D341Med (cell line): Measurements from ENCODE around the gene RELL2.
A peak's percentile ranks its signal among the peaks of the same experiment; 100 is the strongest.
"Not testable (repeated sequence)": the region's sequence is repeated elsewhere in the genome, so short reads cannot be mapped to it uniquely, and the experiment has no call there.

ENCODE experiments used
- DNase-seq: peaks from one replicate; pipeline ENCODE4 v3.0.0; 2012; ENCODE audit warnings: low spot score

Gene RELL2, protein sequence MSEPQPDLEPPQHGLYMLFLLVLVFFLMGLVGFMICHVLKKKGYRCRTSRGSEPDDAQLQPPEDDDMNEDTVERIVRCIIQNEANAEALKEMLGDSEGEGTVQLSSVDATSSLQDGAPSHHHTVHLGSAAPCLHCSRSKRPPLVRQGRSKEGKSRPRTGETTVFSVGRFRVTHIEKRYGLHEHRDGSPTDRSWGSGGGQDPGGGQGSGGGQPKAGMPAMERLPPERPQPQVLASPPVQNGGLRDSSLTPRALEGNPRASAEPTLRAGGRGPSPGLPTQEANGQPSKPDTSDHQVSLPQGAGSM

DNA sequence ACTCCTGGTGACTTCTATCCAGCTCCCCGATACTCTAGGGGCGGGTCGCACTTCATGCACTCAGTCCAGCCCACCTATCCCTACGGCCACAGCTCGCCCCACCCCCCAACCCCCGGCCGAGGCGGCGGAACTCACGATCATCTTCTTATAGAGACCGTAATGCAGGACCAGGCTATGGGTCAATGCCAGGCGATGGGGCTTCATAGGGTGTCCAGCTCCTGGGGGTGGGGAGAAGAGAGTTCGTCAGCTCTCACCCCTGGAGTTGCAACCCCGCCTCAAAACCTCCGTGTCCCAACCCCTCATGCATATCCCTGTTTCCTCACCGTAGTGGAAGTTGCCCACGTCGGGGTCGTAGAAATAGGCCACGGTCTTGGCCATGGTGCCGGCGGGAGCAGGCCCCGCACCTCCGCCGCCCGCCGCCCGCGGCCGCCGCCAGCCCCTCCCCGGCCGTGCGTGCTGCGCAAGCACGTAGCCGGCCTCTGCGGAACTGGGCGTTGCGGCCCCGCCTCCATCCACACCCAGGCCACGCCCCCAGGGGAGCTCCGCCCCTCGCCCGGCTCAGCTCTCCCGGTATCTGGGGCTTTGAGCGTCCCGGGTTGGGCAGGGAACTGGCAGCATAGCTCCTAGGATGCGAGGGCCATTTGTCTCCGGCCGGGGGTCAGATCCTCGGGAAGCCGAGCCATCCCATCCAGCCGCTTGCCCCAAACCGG is at the start of gene RELL2, which contains the start of gene HDAC3:
RELL2 (plus strand) TSS at position 585 of the 710 bp plus-strand sequence. CDS start 1,229 bp downstream, outside the sequence.
HDAC3 (minus strand) TSS at position 437 of the 710 bp plus-strand sequence; CDS start at position 378, 59 bp downstream.
- peak; percentile 98 for DNase-seq

DNA sequence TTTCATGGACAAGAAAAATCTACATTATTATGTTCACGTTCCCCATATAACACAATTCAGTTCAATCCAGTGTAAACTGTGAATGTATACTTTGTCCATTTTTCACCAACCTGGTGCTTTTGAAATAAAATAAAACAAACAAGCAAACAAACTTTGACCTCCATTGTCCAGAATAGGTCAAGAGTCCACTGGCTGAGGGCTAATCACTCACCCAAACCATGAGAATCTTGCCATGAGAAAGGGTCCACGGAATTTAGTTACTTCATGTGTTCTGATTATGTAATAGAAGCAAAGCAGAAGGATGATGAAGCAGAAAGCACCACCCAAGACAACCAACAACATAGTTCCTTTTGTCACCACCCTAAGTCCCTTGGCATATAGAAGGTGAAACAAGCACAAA is 46.7 kb upstream of the RELL2 start:
- no peak for DNase-seq

DNA sequence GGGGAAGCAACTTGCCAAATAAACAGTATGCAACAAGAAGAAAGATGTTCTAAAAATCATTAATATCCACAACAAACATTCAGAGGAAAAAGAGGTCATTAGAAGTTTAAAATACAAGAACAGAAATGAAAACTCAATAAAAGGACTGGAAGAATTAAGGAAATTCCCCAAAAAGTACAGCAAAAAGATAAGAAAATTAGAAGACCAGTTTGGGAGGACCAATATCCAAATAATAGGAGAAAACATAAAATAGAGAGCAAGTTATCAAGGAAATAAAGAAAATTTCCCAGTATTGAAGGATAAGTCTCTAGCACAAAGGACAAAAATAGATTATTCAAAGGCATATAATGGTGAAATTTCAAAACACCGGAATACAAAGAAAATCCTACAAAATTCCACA is 39.9 kb upstream of the RELL2 start:
- no peak for DNase-seq

DNA sequence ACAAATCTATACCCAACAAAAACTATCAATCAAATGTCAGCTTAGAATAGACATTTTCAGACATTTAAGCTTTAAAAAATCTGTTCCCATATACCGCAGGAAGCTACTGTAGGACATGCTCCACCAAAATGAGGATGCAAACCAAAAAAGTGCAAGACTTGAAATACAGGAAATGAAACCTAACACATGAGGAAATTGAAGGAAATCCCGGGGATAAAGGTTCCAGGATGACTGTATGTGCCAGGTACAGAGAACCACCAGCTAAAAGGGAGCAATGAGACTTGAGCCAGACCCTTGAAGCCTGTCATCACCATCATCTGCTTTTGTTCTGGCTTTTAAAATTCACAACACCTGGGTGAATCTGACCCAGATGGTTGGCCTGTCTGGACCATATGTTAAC is 39.4 kb upstream of the RELL2 start:
- DNase-seq, result no peak

DNA sequence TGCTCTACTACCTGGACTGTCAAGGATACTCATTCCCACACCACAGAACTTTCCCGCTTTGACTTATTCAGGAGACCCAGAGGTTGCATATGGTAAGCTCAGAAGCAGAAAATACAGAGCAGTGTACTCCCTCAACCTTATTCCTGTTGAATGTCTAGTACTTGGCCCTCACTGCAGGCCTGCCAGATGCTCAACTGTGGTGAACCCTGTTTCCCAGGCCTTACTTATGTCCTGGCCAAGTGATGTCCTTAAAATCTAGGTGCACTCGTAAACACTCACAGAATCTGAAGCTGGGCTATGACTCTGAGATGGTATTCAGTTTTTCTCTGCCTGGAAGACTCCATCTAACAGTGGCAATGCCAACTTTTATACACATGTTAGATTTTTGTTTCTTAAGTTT is 39.0 kb upstream of the RELL2 start:
- no peak for DNase-seq

DNA sequence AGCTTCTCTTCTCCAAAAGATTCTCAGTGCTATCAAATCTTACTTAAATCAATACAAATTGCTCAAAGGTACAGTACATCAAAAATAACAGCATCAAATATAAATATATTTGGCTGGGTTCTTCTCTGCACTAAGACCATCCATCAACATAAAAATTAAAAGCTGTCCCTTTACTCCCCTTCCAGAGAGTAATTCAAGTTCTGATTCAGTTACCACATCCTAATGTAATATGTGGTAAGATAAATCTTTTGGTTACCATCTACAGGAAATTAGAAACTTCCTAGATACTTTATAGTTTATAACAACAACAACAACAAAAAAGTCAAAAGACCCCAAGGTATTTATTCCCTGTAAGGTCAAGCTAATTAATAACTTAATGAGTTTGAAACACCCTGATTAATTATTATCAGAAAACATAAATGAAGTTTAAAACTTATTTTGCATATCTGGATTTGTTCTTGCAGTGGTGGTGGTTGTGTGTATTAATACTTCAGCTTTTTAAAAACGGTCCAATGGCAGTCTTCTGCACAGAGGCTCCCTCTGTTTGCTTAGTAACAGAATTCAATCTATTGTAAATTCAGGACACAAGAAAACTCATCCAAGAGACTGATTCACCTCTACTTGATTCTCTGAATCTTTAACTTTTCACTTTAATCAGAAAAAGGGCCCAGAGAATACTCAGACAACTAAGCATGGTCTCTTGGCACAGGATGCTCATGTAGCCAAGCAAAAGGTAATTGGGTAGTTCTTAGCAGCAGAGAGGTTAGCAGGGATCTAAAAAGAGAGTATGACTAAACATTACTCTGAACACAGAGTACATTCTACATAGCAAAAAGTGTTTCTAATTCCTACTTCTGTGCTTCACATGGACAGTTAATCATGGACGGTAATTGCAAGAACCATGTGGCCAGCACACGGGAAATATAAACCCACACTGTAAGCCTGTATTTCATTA is 38.1 kb upstream of the RELL2 start:
- no peak for DNase-seq

DNA sequence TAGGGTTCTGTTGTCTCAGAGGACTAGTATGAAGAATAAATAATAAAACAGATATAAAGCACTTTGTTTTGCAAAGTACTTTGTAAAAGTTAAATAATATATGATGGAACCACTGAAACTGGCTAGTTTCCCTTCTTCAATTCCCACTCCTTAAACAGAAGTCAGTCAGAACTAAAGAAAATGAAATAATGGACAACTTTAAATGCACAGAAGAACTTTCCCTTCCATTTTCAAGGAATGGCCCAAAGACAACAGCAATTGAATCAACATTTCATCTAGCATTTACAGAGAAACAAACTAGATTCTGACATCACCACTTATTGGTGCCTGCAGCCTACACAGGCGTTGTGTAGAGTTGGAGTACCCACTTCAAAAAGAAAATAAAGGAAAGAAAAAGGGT is 34.2 kb upstream of the RELL2 start:
- DNase-seq, result no peak

DNA sequence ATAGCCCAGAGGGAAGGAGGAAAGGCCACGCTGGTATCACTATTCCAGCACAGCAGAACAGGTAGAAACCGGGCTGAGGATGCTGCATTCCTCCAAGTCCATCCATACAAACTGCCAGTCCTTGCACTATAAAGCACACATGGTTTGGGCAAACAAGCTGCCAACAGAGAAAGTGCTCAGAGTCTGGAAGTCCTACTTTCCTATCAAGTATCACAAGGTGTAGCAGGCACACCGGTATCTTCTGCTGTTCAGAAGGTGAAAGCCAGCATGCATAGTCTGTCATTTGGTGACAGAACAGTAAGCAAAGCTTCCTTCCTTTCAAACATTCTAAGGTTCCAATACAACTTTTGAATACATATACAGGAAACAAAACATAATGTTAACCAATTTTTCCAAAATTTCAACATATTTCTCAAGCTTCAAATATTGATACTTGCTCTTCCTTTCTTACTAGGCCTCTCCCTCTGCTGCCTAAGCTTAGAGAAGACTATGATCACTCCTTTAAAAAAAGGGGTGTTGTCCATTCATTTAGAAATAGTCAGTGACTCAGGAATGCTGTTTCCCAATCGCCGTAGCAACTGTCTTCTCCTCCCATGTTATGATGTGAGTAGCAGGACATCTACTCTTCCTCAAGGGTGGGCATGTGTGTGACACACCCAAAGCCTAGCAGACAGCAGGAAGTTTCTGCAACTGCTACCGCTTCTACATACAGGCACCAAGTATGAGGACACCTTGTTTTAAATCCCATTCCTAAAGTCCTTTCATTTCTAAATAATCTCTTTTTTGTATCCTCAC is 32.7 kb upstream of the RELL2 start:
- no peak for DNase-seq

DNA sequence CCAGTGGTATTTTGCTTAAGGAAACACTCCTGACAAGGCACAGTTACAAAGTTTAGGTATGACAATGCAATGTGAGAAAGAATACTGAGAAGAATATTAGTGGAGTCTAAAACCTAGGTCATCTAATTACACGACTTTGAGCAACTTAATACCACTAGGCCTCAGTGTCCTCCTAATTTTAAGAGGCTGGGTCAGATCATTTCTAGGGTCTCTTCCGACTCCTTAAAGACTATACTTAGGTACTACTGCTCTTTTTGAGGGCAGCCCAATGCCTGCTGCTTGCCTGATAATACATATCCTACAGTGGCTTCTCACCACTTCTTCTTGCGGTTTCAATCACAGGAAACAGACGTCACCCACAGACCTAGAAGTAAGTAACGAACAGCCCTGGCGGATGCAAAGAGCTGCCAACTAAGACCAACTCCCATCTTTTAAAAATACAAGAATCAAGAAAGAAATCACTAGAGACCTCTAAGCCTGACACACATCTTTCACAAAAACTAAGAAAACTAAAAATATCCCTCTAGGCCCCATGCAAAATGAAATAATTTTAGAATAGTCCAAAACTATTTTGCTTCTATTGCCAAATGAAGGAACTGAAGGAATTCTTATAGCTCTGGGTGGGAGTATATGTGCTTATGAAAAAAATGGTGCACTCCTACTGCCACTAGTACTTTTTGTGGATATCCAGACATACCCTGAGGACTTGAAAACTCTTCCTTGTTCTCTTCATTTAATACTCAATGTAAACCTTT is 31.1 kb upstream of the RELL2 start:
- no peak for DNase-seq

DNA sequence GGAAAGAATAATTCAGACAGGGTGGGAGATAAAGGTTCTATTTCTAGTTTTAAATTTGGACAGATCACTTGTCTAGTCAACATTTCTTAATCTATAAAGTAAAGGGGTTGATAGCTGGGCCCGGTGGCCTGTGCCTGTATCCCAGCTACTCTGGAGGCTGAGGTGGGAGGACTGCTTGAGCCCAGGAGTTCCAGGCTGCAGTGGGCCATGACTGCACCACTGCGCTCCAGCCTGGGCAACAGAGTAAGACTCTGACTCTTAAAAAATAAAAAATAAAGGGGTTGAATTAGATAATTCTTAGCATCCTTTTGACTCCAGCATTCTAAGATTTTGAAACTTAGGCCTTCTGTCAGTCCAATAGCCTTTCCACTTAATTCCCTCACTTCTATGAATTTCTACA is 28.8 kb upstream of the RELL2 start:
- no peak for DNase-seq

DNA sequence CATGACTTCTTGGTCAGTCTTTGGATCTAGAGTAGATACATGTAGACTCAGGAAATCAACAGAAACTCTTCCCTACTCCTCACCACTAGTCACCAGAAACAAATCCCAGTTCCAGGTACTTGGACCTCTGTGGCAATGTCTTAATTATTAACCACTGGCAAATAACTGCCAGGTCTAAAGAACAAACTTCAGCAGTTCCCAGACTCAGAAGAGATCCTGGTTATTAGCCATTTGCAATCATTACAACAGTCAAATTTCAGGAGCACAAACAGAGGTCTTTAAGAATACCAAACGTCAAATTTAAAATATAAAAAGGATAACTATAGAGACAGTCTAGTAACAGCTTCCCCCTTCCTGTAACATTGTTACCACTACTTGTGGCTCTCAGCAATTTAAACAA is 28.2 kb upstream of the RELL2 start:
- no peak for DNase-seq

DNA sequence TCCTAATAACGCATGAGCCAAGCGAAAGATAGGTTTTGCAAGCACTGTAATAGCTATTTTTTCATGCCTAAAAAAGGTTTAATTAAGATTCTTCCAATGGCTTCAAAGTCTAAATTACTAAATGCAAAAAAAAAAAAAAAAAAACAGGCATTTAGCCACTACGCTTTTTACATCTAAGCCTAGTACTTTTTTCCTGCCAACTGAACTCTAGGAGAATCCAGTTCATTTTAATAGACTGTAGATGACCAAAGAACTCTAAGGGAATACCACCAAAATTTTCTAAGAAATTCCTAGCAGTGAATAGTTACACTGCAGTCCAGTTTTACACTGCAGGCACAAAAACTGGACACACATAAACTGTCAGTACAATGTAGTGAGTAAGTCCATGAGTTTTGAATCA is 27.8 kb upstream of the RELL2 start:
- DNase-seq, result no peak

DNA sequence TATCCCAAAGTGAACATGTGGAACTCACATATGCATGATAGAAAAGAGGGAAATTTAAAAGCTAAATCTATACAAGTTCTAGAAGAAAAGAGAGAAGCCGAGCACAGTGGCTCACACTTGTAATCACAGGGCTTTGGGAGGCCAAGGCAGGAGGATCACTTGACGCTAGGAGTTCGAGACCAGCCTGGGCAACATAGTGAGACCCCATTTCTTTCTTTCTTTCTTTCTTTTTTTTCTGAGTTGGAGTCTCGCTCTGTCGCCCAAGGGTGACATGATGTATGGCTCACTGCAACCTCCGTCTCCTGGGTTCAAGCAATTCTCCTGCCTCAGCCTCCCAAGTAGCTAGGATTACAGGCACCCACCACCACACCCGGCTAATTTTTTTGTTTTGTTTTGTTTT is 26.9 kb upstream of the RELL2 start:
- not testable (repeated sequence) for DNase-seq

DNA sequence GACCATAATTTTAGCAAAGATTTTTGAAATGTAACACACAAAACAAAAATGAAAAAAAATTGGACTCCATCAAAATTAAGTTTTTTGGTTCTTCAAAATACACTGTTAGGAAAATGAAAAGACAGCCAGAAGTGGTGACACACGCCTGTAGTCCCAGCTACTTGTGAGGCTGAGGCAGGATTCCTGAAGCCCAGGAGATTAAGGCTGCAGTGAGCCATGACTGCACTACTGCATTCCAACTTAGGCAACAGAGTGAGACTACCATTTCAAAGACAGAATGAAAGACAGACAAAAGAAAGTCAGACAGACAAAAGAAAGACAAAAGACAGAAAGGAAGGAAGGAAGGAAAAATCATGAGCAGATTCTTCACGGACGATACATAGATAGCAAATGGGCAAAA is 25.5 kb upstream of the RELL2 start:
- DNase-seq, result no peak

DNA sequence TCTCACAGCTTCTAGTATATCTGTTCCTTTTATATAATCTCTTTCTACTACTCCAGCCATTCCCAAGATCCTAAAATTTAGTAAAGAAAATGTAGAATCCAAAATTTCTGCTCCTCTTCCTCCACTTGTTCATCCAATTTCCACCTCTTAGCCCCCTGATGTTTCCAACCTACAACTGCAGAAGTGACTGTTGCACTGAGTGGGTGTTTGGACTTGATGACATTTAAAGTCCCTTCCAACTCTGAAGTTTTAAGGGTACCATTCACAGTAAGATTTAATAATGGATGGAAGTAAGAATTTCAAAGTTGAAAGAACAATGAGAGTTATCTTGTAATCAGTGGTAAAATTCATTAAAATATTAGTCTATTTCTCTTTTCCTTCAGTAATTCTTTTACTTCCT is 23.5 kb upstream of the RELL2 start:
- no peak for DNase-seq

DNA sequence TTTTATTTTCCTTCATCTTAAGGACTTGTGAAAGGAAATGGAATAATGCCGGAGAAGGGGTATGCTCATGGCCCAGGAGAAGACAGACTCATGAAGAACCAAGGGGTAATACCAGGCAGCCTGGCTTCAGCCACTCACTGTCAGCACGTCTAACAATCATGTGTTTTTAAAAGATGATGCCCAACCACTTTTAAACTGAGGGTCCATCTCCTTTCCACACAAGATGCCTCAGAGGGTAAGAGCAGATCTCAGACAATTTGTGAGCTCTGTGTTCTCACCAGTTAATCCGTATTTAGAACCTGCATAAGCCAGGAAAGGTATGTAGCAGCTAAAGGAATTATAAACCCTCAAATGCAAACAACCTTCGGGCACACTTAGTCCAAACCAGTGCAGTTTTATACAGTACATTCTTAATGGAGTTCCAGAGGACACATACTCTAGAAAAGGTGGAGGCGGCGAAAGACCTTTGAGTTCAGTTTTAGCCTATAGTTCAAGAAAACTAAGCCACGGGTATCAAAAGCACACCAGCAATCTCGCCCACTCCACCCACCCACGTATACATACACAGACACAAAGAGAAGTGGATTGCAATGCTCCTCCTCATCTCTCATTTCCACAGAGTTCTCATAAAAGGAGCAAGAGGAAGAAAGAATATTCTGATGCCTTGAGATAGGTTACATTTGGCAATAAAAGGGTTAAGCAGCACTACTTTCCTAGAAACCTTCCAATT is 20.6 kb upstream of the RELL2 start:
- DNase-seq, result no peak

DNA sequence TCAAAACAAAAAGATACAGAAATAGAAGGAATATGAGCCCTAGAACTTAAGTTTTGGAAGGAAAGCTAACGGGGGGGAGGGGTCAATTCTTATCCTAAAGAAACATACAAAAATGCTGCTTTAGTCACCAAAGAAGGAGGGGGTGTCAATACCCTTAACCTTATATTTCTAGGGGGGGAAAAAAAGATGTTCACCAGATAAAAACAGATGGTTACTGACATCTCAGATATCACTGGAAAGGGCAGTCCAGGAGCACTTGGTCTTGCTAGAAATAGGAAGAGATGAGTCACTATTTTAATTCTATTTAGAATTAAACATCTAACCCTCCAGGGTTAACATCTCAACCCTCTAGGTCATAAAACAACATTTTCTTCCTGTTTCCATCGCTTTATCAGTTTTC is 19.7 kb upstream of the RELL2 start:
- no peak for DNase-seq

DNA sequence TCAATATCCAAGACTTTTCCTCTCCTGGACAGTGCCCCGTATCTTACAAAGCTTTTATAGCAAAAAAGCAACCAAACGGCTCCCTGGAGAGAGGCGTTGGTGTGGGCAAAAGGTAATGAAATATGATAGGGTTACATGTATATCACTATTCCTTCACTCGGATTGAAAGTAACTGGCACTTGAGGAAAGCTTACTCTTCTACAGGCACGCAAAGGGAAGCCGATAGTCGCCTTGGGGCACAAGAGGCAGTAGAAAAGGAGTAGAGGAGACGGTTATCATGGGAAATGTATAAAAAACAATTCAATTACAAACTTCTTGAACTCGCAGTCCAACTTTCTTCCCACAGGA is 19.1 kb upstream of the RELL2 start:
- no peak for DNase-seq

DNA sequence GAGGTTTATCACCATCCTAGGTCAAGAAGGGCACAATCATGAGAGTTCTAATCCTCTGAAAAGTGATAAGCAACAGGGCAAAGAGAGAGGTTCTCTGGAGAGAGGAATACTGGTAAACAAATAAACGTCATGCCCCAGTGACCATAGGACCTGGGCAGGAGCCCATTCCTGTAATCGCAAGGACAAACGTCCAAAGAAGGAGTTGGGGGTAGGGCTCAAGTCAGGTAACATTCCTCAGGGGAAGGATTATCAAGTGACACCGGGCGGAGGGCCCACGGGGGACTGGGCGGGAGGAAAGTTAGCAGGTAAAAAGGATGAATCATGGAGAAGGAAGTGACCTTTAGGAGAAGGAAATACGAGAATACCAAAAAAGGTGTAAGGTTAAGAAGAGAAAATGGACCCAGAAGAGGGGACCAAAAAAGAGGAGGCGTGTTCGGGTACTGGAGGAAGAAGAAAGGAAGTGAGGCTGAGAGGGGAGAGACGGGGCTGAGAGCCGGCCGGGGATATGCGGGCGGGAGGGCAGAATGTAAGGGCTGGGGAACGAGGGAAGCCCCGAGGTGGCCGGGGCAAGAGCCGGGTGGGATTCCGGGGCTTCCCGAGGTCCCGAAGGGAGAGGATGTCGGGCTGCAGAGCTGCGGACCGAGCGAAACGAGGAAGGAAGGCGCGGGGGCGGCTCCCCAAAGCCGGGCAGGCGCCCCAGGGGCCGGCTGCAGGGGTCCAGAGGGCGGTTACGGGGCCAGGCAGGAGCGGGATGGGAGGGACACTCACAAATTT is 18.6 kb upstream of the RELL2 start:
- peak; percentile 69 for DNase-seq
